DOHH2 (cell line): Measurements from ENCODE around the gene WWOX.

Source experiments
- CTCF ChIP-seq: fragments of 200-600 bp; sonication (generic); IDR thresholded peaks from one replicate; pipeline ENCODE4 v1.5.1; 2014; ENCODE audit warnings: antibody characterized with exemption, mild to moderate bottlenecking, low read depth, low read length; ENCODE audit not compliant: poor library complexity, severe bottlenecking
- EZH2phosphoT487 ChIP-seq: fragments of 200-600 bp; sonication (generic); IDR thresholded peaks from 2 replicates; pipeline ENCODE4 v1.6.1; 2017; ENCODE audit warnings: borderline replicate concordance, mild to moderate bottlenecking, antibody characterized with exemption, low read length, moderate library complexity, mixed read lengths

- no peak for TF ChIP-seq CTCF
- no peak for TF ChIP-seq EZH2phosphoT487
Observed at GRCh38 chr16:78727536-78727935, 628.1 kb downstream of the WWOX start.
